ENCODE measurements around the gene DLD. TPM values are rescaled to one million over a fixed set of nuclear protein-coding genes. Genes with fewer than 3 reads are reported as not detected.

The DLD gene
- total and polyA plus RNA-seq, 2 experiments from 2014 or later = 38.1 to 76.2 TPM

DNA sequence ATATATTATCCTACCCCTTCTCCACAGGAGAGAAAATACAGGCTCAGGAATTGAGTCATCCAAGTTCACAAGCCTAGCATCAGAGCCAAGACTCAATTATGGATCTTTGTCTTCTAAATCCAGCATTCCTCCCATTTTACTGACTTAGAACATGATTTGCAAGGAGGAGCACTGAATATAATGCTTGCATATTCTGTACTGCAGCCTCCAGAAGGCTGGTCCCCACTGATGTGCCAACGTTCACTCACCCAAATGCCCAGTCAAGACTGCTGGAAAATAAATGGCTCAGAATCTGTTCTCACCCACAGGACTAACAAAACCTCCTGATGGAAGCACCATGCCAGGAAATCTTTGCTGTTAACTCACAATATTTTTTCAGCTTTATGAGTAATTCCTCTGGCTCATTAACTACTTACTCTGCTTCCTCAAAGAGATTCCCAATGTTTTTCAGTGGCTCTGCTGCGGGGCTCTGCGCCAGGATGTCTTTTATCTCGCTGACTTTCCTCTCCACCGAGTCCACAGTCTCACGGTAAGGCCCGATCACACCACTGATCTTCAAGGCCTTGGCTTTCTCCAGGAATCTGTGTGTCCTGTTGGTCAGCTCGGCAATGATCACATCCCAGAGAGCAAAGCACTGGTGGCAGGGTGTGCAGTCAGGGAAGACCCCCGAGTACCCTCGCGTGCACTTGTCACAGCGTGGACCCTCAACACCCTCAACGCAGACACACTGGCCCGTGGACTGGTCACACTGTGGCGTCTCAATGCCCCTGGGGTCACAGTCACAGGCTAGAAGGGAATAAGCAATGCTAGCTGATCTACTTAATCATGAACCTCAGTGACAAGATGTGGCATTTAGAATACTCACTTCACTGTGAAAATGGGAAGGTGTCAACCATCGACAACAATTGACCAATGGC lies 48.8 kb downstream of the DLD start:
- no peaks in the 10 kb centered on the region for H3K9me3 Mint-ChIP-seq
- no peak overlapping the region for H3K27ac ChIP-seq (ENCODE audit: low read depth)
- no peaks in the 10 kb centered on the region for H4K20me1 ChIP-seq (replicated peaks; ENCODE audit: insufficient read depth)
- no peak for ATAC-seq
- H3K9me2 ChIP-seq (ENCODE audit: insufficient read depth) = no peaks in the 10 kb centered on the region
- no peaks in the 10 kb centered on the region for H3F3A ChIP-seq (replicated peaks; ENCODE audit: low read depth)
- peaks cover 5% of the 10 kb centered on the region; the same call in 2 of the 3 replicates for H3K36me3 Mint-ChIP-seq (ENCODE audit: low read depth)
- no peak overlapping the region for H3K4me3 ChIP-seq
- TF ChIP-seq, protein P1, sequence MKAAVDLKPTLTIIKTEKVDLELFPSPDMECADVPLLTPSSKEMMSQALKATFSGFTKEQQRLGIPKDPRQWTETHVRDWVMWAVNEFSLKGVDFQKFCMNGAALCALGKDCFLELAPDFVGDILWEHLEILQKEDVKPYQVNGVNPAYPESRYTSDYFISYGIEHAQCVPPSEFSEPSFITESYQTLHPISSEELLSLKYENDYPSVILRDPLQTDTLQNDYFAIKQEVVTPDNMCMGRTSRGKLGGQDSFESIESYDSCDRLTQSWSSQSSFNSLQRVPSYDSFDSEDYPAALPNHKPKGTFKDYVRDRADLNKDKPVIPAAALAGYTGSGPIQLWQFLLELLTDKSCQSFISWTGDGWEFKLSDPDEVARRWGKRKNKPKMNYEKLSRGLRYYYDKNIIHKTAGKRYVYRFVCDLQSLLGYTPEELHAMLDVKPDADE (IDR thresholded peaks at IDR 0.05) = no peak
- H3K4me2 ChIP-seq = no peak overlapping the region
- no peaks in the 10 kb centered on the region for H3K79me2 ChIP-seq (replicated peaks; ENCODE audit: insufficient read depth)
- H3K4me1 Mint-ChIP-seq = peaks cover 30% of the 10 kb centered on the region
- H3K27me3 ChIP-seq (ENCODE audit: insufficient read depth) = no peaks in the 10 kb centered on the region
- DNase-seq (ENCODE audit: low spot score) = no peak
- H3K36me3 ChIP-seq (ENCODE audit: insufficient read depth) = peaks cover 10% of the 10 kb centered on the region
- peaks cover 31% of the 10 kb centered on the region for H3K4me1 ChIP-seq (ENCODE audit: insufficient read depth)
- H2AFZ ChIP-seq = no peak overlapping the region
- H3K4me3 Mint-ChIP-seq = no peak overlapping the region
- no peak overlapping the region for H3K27ac Mint-ChIP-seq
- no peaks in the 10 kb centered on the region for H3K27me3 Mint-ChIP-seq (ENCODE audit: insufficient read depth, low read depth, poor library complexity)

DNA sequence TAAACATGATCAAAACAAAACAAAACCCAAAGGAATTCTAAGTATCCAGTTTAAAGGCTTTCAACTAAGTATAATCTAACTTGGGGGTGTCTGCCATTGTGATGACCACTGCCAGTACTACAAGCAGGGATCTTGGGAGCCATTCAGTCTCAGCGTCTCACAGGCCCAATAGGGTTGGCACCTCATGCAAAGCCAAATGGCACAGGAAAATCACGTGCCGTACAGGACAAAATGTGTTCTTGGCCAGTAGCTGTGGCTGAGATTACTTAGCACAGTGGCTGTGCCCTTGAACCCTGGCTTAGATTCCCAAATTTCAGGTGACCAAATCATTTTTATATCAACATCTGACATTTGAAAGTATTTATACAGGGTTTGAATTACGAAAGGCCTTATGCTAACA lies 50.0 kb downstream of the DLD start:
- Histone ChIP-seq H3K36me3 (ENCODE audit: insufficient read depth) (peaks cover 10% of the 10 kb centered on the region), H3K27ac (ENCODE audit: low read depth) (no peak overlapping the region), H3K9me2 (ENCODE audit: insufficient read depth) (no peaks in the 10 kb centered on the region), H3K4me1 (ENCODE audit: insufficient read depth) (peaks cover 20% of the 10 kb centered on the region), H4K20me1 (replicated peaks; ENCODE audit: insufficient read depth) (no peaks in the 10 kb centered on the region), H3K27me3 (ENCODE audit: insufficient read depth) (no peaks in the 10 kb centered on the region), H3K4me2 (no peak overlapping the region), H3K4me3 (no peak overlapping the region), H3F3A (replicated peaks; ENCODE audit: low read depth) (no peaks in the 10 kb centered on the region), H2AFZ (no peak overlapping the region), H3K79me2 (replicated peaks; ENCODE audit: insufficient read depth) (no peaks in the 10 kb centered on the region)
- peaks cover 4% of the 10 kb centered on the region for H3K27me3 Mint-ChIP-seq (ENCODE audit: insufficient read depth, low read depth, poor library complexity)
- no peak for DNase-seq (ENCODE audit: low spot score)
- peaks cover 5% of the 10 kb centered on the region; the same call in 2 of the 3 replicates for H3K36me3 Mint-ChIP-seq (ENCODE audit: low read depth)
- no peak for ATAC-seq
- no peaks in the 10 kb centered on the region for H3K9me3 Mint-ChIP-seq
- H3K4me3 Mint-ChIP-seq = no peak overlapping the region
- no peak overlapping the region for H3K27ac Mint-ChIP-seq
- H3K4me1 Mint-ChIP-seq = peaks cover 20% of the 10 kb centered on the region
- TF ChIP-seq EZH2 (IDR thresholded peaks at IDR 0.05; ENCODE audit: low read depth, unreplicated experiment) = no peak
- TF ChIP-seq ZNF462 (CRISPR knock-in tag; IDR thresholded peaks at IDR 0.05) = no peak
- no peak for TF ChIP-seq NANOG (IDR thresholded peaks at IDR 0.05; ENCODE audit: borderline replicate concordance)
- no peak for TF ChIP-seq CTCF (conservative IDR thresholded peaks at IDR 0.05; ENCODE audit: low read depth in 2 of 2)
- no peak for TF ChIP-seq ZNF331 (CRISPR knock-in tag; IDR thresholded peaks at IDR 0.05; ENCODE audit: low read depth)
- TF ChIP-seq STAT1 (IDR thresholded peaks at IDR 0.05; ENCODE audit: unreplicated experiment) = no peak
- TF ChIP-seq ZNF114 (CRISPR knock-in tag; IDR thresholded peaks at IDR 0.05) = no peak
- no peak for TF ChIP-seq EZH2phosphoT487 (IDR thresholded peaks at IDR 0.05; ENCODE audit: unreplicated experiment)
- no peak for TF ChIP-seq POLR2AphosphoS5 (IDR thresholded peaks at IDR 0.05; ENCODE audit: low read depth)

Data from GM23338 (cell line).